Measurements from ENCODE around the gene RNF181. TPM values are rescaled to one million over a fixed set of nuclear protein-coding genes. Genes with fewer than 3 reads are reported as not detected.

The RNF181 gene
- total RNA-seq (2016; rRNA removed; fragmentation: Illumina TruSeq; extraction: Trizol) (224 and 234 TPM in 2 replicates), polyA plus RNA-seq (2011; rRNA removed) (578 and 594 TPM in 2 replicates), polyA minus RNA-seq (2011; rRNA and poly(A)+ RNA removed; ENCODE audit: low replicate concordance) (200 and 300 TPM in 2 replicates), Bru-seq, nascent RNA (percentile 86 among the genes with signal in this experiment), BruChase-seq, experiment 1, labeled RNA remaining after a 6-hour chase (percentile 90 among the genes with signal in this experiment), BruChase-seq, experiment 2, labeled RNA remaining after a 2-hour chase (percentile 83 among the genes with signal in this experiment)
- total RNA-seq (2016; cell fraction: cytosol; rRNA removed; fragmentation: Illumina TruSeq; extraction: Trizol; ENCODE audit: low read depth): 68.8 and 79.7 TPM in 2 replicates
- total RNA-seq (2016; cell fraction: insoluble cytoplasmic fraction; rRNA removed; fragmentation: Illumina TruSeq; extraction: Trizol): 237 and 239 TPM in 2 replicates
- total RNA-seq (2016; cell fraction: membrane; rRNA removed; fragmentation: Illumina TruSeq; extraction: Trizol): 60.8 and 63.4 TPM in 2 replicates
- 99.4 and 107 TPM in 2 replicates for total RNA-seq (2016; cell fraction: nucleus; rRNA removed; fragmentation: Illumina TruSeq; extraction: Trizol)
- 700 and 712 TPM in 2 replicates for polyA plus RNA-seq (2011; cell fraction: cytosol; rRNA removed)
- polyA plus RNA-seq (2011; cell fraction: nucleus; rRNA removed): 285 and 326 TPM in 2 replicates
- polyA plus RNA-seq (2012): 240 and 307 TPM in 2 replicates
- 54.1 and 54.2 TPM in 2 replicates for polyA plus RNA-seq (2016; cell fraction: cytosol; fragmentation: Illumina TruSeq; extraction: Trizol; ENCODE audit: low read depth)
- polyA plus RNA-seq (2016; cell fraction: insoluble cytoplasmic fraction; fragmentation: Illumina TruSeq; extraction: Trizol; ENCODE audit: low read depth): 189 and 200 TPM in 2 replicates
- polyA plus RNA-seq (2016; cell fraction: membrane; fragmentation: Illumina TruSeq; extraction: Trizol; ENCODE audit: low read depth): 43.8 and 45.1 TPM in 2 replicates
- polyA plus RNA-seq (2016; cell fraction: nucleus; fragmentation: Illumina TruSeq; extraction: Trizol; ENCODE audit: insufficient read depth, low read depth): 124 and 147 TPM in 2 replicates
- polyA minus RNA-seq (2011; cell fraction: cytosol; rRNA and poly(A)+ RNA removed): 65.6 and 78.5 TPM in 2 replicates
- polyA minus RNA-seq (2011; cell fraction: nucleus; rRNA and poly(A)+ RNA removed): 59.9 and 82.9 TPM in 2 replicates
- long read RNA-seq, experiment 1, transcript RNF181-201 (5 exons, 569 nt): major isoform, 212 of 234 reads
- long read RNA-seq, experiment 1, partial matches to known transcripts: 4 of 234 reads
- long read RNA-seq, experiment 1, other reads (novel, unspliced or antisense): 14 of 234 reads
- long read RNA-seq, experiment 2, transcript RNF181-201 (5 exons, 569 nt): major isoform, 195 of 243 reads
- long read RNA-seq, experiment 2, transcript RNF181-204 (5 exons, 535 nt): minor isoform, 12 of 243 reads
- long read RNA-seq, experiment 2, partial matches to known transcripts: 9 of 243 reads
- long read RNA-seq, experiment 2, other reads (novel, unspliced or antisense): 25 of 243 reads

- peaks cover 86% of the 10 kb centered on the region for H3K4me1 ChIP-seq (ENCODE audit: insufficient read depth, low read length)
- WGBS (ENCODE audit: low lambda C conversion rate): under 1% methylated on average over 39 of the region's 47 CpGs
- no TSS peak for BruUV-seq (replicated peaks)
- H3K27ac ChIP-seq (ENCODE audit: extremely low read length, insufficient read depth, low read length): peak within 1 kb of the TSS; percentile 80
- H3K4me3 ChIP-seq (replicated peaks in 1 of 3; ENCODE audit: insufficient read depth in 1 of 3, low read depth in 2 of 3, low read length in 3 of 3): peak within 1 kb of the TSS; percentile 88 to 97 (median 90)
- peak; percentile 98 for FAIRE-seq
- peaks cover 29% of the 10 kb centered on the region for H3K79me2 ChIP-seq (ENCODE audit: insufficient read depth, low read length)
- peak within 1 kb of the TSS; percentile 94 for H3K4me2 ChIP-seq (ENCODE audit: low read depth, low read length)
- H3K36me3 ChIP-seq (replicated peaks in 1 of 2; ENCODE audit: control insufficient read depth in 1 of 2, insufficient read depth in 2 of 2, low read length in 2 of 2): peaks cover 2 to 30% of the 10 kb centered on the region in 2 experiments
- intact Hi-C loops (cut with micrococcal nuclease; ENCODE audit: unreplicated experiment) (loop anchor here (1.0 to 5.0 kb wide), 2 partner anchors 10 to 173 kb away; no protein-coding TSS in a partner anchor), in situ Hi-C loops (cut with HindIII; ENCODE audit: extremely low pct_ligation_motif_present, low pct_unique_long_range_greater_than_20kb) (no loop called here)
- ATAC-seq: peak; percentile 92
- ChIA-PET POLR2A (interaction anchor here (0.6 to 25.9 kb wide), 22 partner anchors 2 to 288 kb away, joined by 3 to 795 read pairs (median 6); partner anchors contain the start of genes C2orf68, GGCX, MAT2A and RNF181), CTCF (ENCODE audit: low intra/inter-chr PET ratio, low total read pairs) (no interaction called here)
- H4K20me1 ChIP-seq (ENCODE audit: insufficient read depth, low read length): 0 out of 2 replicates have a peak, but pooled peaks cover 3% of the 10 kb centered on the region
- H2AFZ ChIP-seq (ENCODE audit: low read length): no peak within 1 kb of the TSS
- no peaks in the 10 kb centered on the region; a peak in 1 of 5 replicates for H3K27me3 ChIP-seq (ENCODE audit: control insufficient read depth in 1 of 2, insufficient read depth in 2 of 2, low read length in 2 of 2)
- peak within 1 kb of the TSS; percentile 85 for H3K9ac ChIP-seq (ENCODE audit: insufficient read depth, low read depth, low read length)
- no peaks in the 10 kb centered on the region for H3K9me3 ChIP-seq (ENCODE audit: low read length)
- peak; percentile 99 for DNase-seq (ENCODE audit: low spot score)
- TF ChIP-seq REL (CRISPR knock-in tag; conservative IDR thresholded peaks at IDR 0.05) (peak; percentile 78; the same call in 1 of the 2 replicates), ZBTB44 (CRISPR knock-in tag; IDR thresholded peaks at IDR 0.05) (no peak), SMARCE1 (IDR thresholded peaks at IDR 0.05; ENCODE audit: borderline replicate concordance) (no peak), ZNF234 (CRISPR knock-in tag; conservative IDR thresholded peaks at IDR 0.05) (no peak), TBX3 (IDR thresholded peaks at IDR 0.05; ENCODE audit: borderline replicate concordance) (peak; percentile 35; the same call in 1 of the 2 replicates), ARNT (IDR thresholded peaks at IDR 0.05) (no peak), TBP (CRISPR knock-in tag; IDR thresholded peaks at IDR 0.05) (no peak), ISX (CRISPR knock-in tag; conservative IDR thresholded peaks at IDR 0.05) (0 out of 2 replicates have a peak, but pooled peaks have one; percentile 23), NPAS2 (CRISPR knock-in tag; IDR thresholded peaks at IDR 0.05; ENCODE audit: borderline replicate concordance) (no peak), ZBTB21 (CRISPR knock-in tag; IDR thresholded peaks at IDR 0.05) (no peak; the same call in 1 of the 2 replicates), SIN3A (IDR thresholded peaks at IDR 0.05; ENCODE audit: borderline replicate concordance, low read depth, low read length) (peak; percentile 24; the same call in 1 of the 2 replicates), PCBP1 (IDR thresholded peaks at IDR 0.05; ENCODE audit: borderline replicate concordance, low read depth, low read length) (peak; percentile 47; the same call in 1 of the 2 replicates), DDIT3 (CRISPR knock-in tag; IDR thresholded peaks at IDR 0.05) (no peak), ATF4 (CRISPR knock-in tag; IDR thresholded peaks at IDR 0.05) (no peak; a peak in 1 of 4 replicates), SMC3 (IDR thresholded peaks at IDR 0.05; ENCODE audit: low read length) (no peak)
Observed at GRCh38 chr2:85595301-85596025, at the start of gene RNF181. RNF181 (plus strand) TSS chr2:85595745; CDS start chr2:85595764, 19 bp downstream.
